Upper lobe of left lung (tissue), 6 donors: Measurements from ENCODE around the gene SERGEF. TPM values are rescaled to one million over a fixed set of nuclear protein-coding genes. Genes with fewer than 3 reads are reported as not detected.

ENCODE experiments used
- ATAC-seq, 2 donors: fragments of 200-7000 bp; cut with Tn5 transposase; one replicate each; pipeline ENCODE4 v1.9.1; 2022; ENCODE audit warnings: mild to moderate bottlenecking in 2 of 2, moderate library complexity in 2 of 2; ENCODE audit not compliant: low FRiP score in 2 of 2
- DNase-seq, 2 donors: peaks; one replicate each; pipeline ENCODE4 v3.0.0-alpha.2; 2019 to 2020
- H3K27ac ChIP-seq, 4 donors: fragments of 200-600 bp; sonication (generic); one replicate each; pipeline ENCODE4 v1.5.1; 2016 to 2019
- H3K27me3 ChIP-seq, 4 donors: fragments of 200-600 bp; sonication (generic); one replicate each; pipeline ENCODE4 v1.5.1; 2017 to 2019
- H3K36me3 ChIP-seq, 4 donors: fragments of 200-600 bp; sonication (generic); one replicate each; pipeline ENCODE4 v1.5.1; 2016 to 2019
- H3K4me1 ChIP-seq, 4 donors: fragments of 200-600 bp; sonication (generic); one replicate each; pipeline ENCODE4 v1.5.1; 2018 to 2019
- H3K4me3 ChIP-seq, 4 donors: fragments of 200-600 bp; sonication (generic); one replicate each; pipeline ENCODE4 v1.5.1; 2017 to 2019; ENCODE audit warnings: mild to moderate bottlenecking in 2 of 4, moderate library complexity in 1 of 4
- H3K9me3 ChIP-seq, 4 donors: fragments of 200-600 bp; sonication (generic); one replicate each; pipeline ENCODE4 v1.5.1; 2018 to 2019
- CTCF ChIP-seq, 6 experiments: fragments of 450-650 bp in 4 of 6; fragments of 200-600 bp in 2 of 6; sonication (generic) in 2 of 6; IDR thresholded peaks; one replicate each; pipeline ENCODE4 v1.5.1; 2016 to 2019; ENCODE audit warnings: antibody characterized with exemption in 6 of 6
- EP300 ChIP-seq, 4 donors: sonication (generic); formaldehyde crosslinking; IDR thresholded peaks; one replicate each; pipeline ENCODE4 v1.5.1; 2017; ENCODE audit warnings: antibody characterized with exemption in 4 of 4, control low read depth in 2 of 4
- POLR2A ChIP-seq, 4 donors: fragments of 450-650 bp; IDR thresholded peaks; one replicate each; pipeline ENCODE4 v1.5.1; 2016 to 2017; ENCODE audit warnings: antibody characterized with exemption in 4 of 4, mild to moderate bottlenecking in 2 of 4
- POLR2AphosphoS5 ChIP-seq, 2 donors: sonication (generic); formaldehyde crosslinking; IDR thresholded peaks; one replicate each; pipeline ENCODE4 v1.5.1; 2017; ENCODE audit warnings: antibody characterized with exemption in 2 of 2
- WGBS, 2 donors: methylation state at CpG; one replicate each; pipeline ENCODE4 v1.1.5; 2017 to 2018; 5-methylcytosine and 5-hydroxymethylcytosine counted together
- total RNA-seq, 6 donors: library from RNA; depleted of rRNA in 4 of 6; stranded (reverse); fragments of >200 nt in 4 of 6; gene quantifications; one replicate each; pipeline versions ENCODE4 v1.1.0 to v1.2.1, GENCODE V29; 2016 to 2021
- donor health status: DM: no; HTN: no; CAD: no; lungs with moderate emphysema.
- donor health status: DM: no; HTN: yes; CAD: no; lungs with severe emphysema.

Gene SERGEF
- total RNA-seq, 6 donors from 2014 or later = 21.7 to 40.5 (median 34.8) TPM

GRCh38 chr11:17915500-17916143 is 97.2 kb downstream of the SERGEF start:
- 98 to 99% methylated on average over 3 of the region's 3 CpGs for WGBS, 2 donors
- H3K4me3 ChIP-seq = no peak overlapping the region
- H3K36me3 ChIP-seq = peaks cover 0 to 16% (median 2%) of the 10 kb centered on the region in 4 donors
- no peaks in the 10 kb centered on the region for H3K4me1 ChIP-seq
- DNase-seq (no peak), ATAC-seq (no peak)
- no peak for TF ChIP-seq EP300 (IDR thresholded peaks at IDR 0.05)
- H3K27ac ChIP-seq = no peak overlapping the region
- H3K27me3 ChIP-seq = no peaks in the 10 kb centered on the region
- H3K9me3 ChIP-seq = no peaks in the 10 kb centered on the region

- WGBS, 2 donors = 92 to 95% methylated on average over 4 of the region's 4 CpGs
- H3K27me3 ChIP-seq = no peaks in the 10 kb centered on the region
- H3K9me3 ChIP-seq = no peaks in the 10 kb centered on the region
- ATAC-seq (no peak), DNase-seq (no peak)
- no peak overlapping the region for H3K27ac ChIP-seq
- no peak overlapping the region for H3K4me3 ChIP-seq
- peaks cover 0 to 16% (median 2%) of the 10 kb centered on the region in 4 donors for H3K36me3 ChIP-seq
- TF ChIP-seq POLR2A (IDR thresholded peaks at IDR 0.05) (no peak), EP300 (IDR thresholded peaks at IDR 0.05) (no peak), CTCF (IDR thresholded peaks at IDR 0.05) (no peak), POLR2AphosphoS5 (IDR thresholded peaks at IDR 0.05) (no peak)
- H3K4me1 ChIP-seq = no peaks in the 10 kb centered on the region
These were observed 97.9 kb downstream of the SERGEF start for GRCh38 chr11:17914957-17915356.

- no peak for ATAC-seq
- no peak overlapping the region for H3K4me3 ChIP-seq
- 91 to 100% methylated on average over 1 of the region's 1 CpG for WGBS, 2 donors
- no peak overlapping the region for H3K27ac ChIP-seq
- no peak for DNase-seq
- H3K4me1 ChIP-seq = no peaks in the 10 kb centered on the region
- H3K27me3 ChIP-seq = no peaks in the 10 kb centered on the region
- no peaks in the 10 kb centered on the region for H3K36me3 ChIP-seq
- TF ChIP-seq EP300 (IDR thresholded peaks at IDR 0.05) (no peak), POLR2AphosphoS5 (IDR thresholded peaks at IDR 0.05) (no peak), CTCF (IDR thresholded peaks at IDR 0.05) (no peak), POLR2A (IDR thresholded peaks at IDR 0.05) (no peak)
- H3K9me3 ChIP-seq = no peaks in the 10 kb centered on the region
These were observed 105.8 kb downstream of the SERGEF start for GRCh38 chr11:17907046-17907445.

- WGBS, 2 donors = 94 to 96% methylated on average over 7 of the region's 7 CpGs
- H3K4me1 ChIP-seq = no peaks in the 10 kb centered on the region
- peak in 1 of 2 donors; percentile 32 for DNase-seq
- TF ChIP-seq POLR2A (IDR thresholded peaks at IDR 0.05) = no peak
- TF ChIP-seq POLR2AphosphoS5 (IDR thresholded peaks at IDR 0.05) = no peak
- no peak for TF ChIP-seq EP300 (IDR thresholded peaks at IDR 0.05)
- no peak for TF ChIP-seq CTCF (IDR thresholded peaks at IDR 0.05)
- no peak for ATAC-seq
- no peak overlapping the region for H3K27ac ChIP-seq
- no peaks in the 10 kb centered on the region for H3K27me3 ChIP-seq
- H3K36me3 ChIP-seq = no peaks in the 10 kb centered on the region
- H3K4me3 ChIP-seq = no peak overlapping the region
- no peaks in the 10 kb centered on the region for H3K9me3 ChIP-seq
These were observed 106.4 kb downstream of the SERGEF start for GRCh38 chr11:17906436-17906835.

- H3K4me1 ChIP-seq = no peaks in the 10 kb centered on the region
- DNase-seq (no peak), ATAC-seq (no peak)
- no peak for TF ChIP-seq POLR2AphosphoS5 (IDR thresholded peaks at IDR 0.05)
- no peak for TF ChIP-seq EP300 (IDR thresholded peaks at IDR 0.05)
- TF ChIP-seq CTCF (IDR thresholded peaks at IDR 0.05) = no peak
- TF ChIP-seq POLR2A (IDR thresholded peaks at IDR 0.05) = no peak
- H3K36me3 ChIP-seq = no peaks in the 10 kb centered on the region
- no peak overlapping the region for H3K4me3 ChIP-seq
- H3K27me3 ChIP-seq = no peaks in the 10 kb centered on the region
- no peaks in the 10 kb centered on the region for H3K9me3 ChIP-seq
- no peak overlapping the region for H3K27ac ChIP-seq
These were observed 107.4 kb downstream of the SERGEF start for GRCh38 chr11:17905477-17905876.
